Endodermal cell (in vitro differentiated cells): ENCODE results near the gene FKBP14. TPM values are rescaled to one million over a fixed set of nuclear protein-coding genes. Genes with fewer than 3 reads are reported as not detected.

Source experiments
- DNase-seq: peaks from one replicate; pipeline ENCODE4 v3.0.0-alpha.2; 2017
- H3K27ac ChIP-seq: 2 replicates; pipeline ENCODE4 v1.5.1; 2013; ENCODE audit warnings: mild to moderate bottlenecking, low read depth, low read length, moderate library complexity
- H3K27me3 ChIP-seq: 2 replicates; pipeline ENCODE4 v1.6.1; 2013; ENCODE audit warnings: mild to moderate bottlenecking, low read length, moderate library complexity; ENCODE audit not compliant: insufficient read depth, control insufficient read depth, poor library complexity, severe bottlenecking
- H3K36me3 ChIP-seq: 2 replicates; pipeline ENCODE4 v1.7.0; 2013; ENCODE audit warnings: mild to moderate bottlenecking, low read length, moderate library complexity; ENCODE audit not compliant: control insufficient read depth, insufficient read depth
- H3K4me1 ChIP-seq: one replicate; pipeline ENCODE4 v1.7.0; 2013; ENCODE audit warnings: low read length; ENCODE audit not compliant: control insufficient read depth, insufficient read depth
- H3K4me3 ChIP-seq: 2 replicates; pipeline ENCODE4 v1.5.1; 2013; ENCODE audit warnings: mild to moderate bottlenecking, low read length, moderate library complexity
- H3K9ac ChIP-seq: 2 replicates; pipeline ENCODE4 v1.6.1; 2013; ENCODE audit warnings: mild to moderate bottlenecking, low read length, moderate library complexity; ENCODE audit not compliant: poor library complexity, severe bottlenecking; ENCODE audit errors: extremely low read depth
- H3K9me3 ChIP-seq: 2 replicates; pipeline ENCODE4 v1.6.1; 2013; ENCODE audit warnings: mild to moderate bottlenecking, low read length, moderate library complexity; ENCODE audit not compliant: control insufficient read depth
- H3K27ac Mint-ChIP-seq: 2 replicates; pipeline ENCODE4 v1.8.0; 2020; ENCODE audit warnings: mixed read lengths
- H3K27me3 Mint-ChIP-seq: 2 replicates; pipeline ENCODE4 v1.8.0; 2021; ENCODE audit warnings: mild to moderate bottlenecking, mixed read lengths; ENCODE audit not compliant: insufficient read depth
- H3K36me3 Mint-ChIP-seq: 2 replicates; pipeline ENCODE4 v1.8.0; 2020; ENCODE audit warnings: low read depth, mixed read lengths
- H3K4me1 Mint-ChIP-seq: 2 replicates; pipeline ENCODE4 v1.8.0; 2020; ENCODE audit warnings: mixed read lengths
- H3K4me3 Mint-ChIP-seq: 2 replicates; pipeline ENCODE4 v1.8.0; 2020; ENCODE audit warnings: mild to moderate bottlenecking, moderate library complexity, mixed read lengths
- H3K9me3 Mint-ChIP-seq: 2 replicates; pipeline ENCODE4 v1.8.0; 2020; ENCODE audit warnings: mild to moderate bottlenecking, mixed read lengths
- CTCF ChIP-seq: fragments of 200-600 bp; sonication (generic); conservative IDR thresholded peaks from 2 replicates; pipeline ENCODE4 v1.5.0; 2021; ENCODE audit warnings: antibody characterized with exemption, mild to moderate bottlenecking
- WGBS, 2 experiments: methylation state at CpG; one replicate each; pipeline versions ENCODE4 v1.1.5 to v1.1.7; 2013; ENCODE audit warnings: missing lambda C conversion rate in 2 of 2, mixed read lengths in 1 of 2; ENCODE audit not compliant: insufficient coverage in 1 of 2, insufficient read length in 1 of 2; 5-methylcytosine and 5-hydroxymethylcytosine counted together
- total RNA-seq, 2 donors: library from RNA; stranded (reverse); fragmentation: NEBNext Ultra II Directional in 1 of 2; extraction: Animal tissue kit (Norgen Biotek cat#: 25700) in 1 of 2; gene quantifications; 2 replicates in 1 of 2; 3 replicates in 1 of 2; pipeline ENCODE4 v1.2.1, GENCODE V29; 2021

Gene FKBP14
- total RNA-seq, 2 donors from 2014 or later, result 15.1 to 24.8 TPM

GRCh38 chr7:30032310-30033125 lies 6.0 kb upstream of the FKBP14 start:
- Mint-ChIP-seq H3K9me3 (no peaks in the 10 kb centered on the region), H3K4me3 (no peak overlapping the region), H3K36me3 (peaks cover 13% of the 10 kb centered on the region), H3K27ac (no peak overlapping the region), H3K4me1 (peaks cover 13% of the 10 kb centered on the region), H3K27me3 (no peaks in the 10 kb centered on the region)
- H3K36me3 ChIP-seq, result peaks cover 22% of the 10 kb centered on the region
- H3K4me1 ChIP-seq, result peaks cover 2% of the 10 kb centered on the region
- no peak overlapping the region for H3K27ac ChIP-seq
- TF ChIP-seq CTCF, result no peak
- 81 to 90% methylated on average over 2 to 4 of the region's 4 CpGs for WGBS, 2 experiments
- H3K4me3 ChIP-seq, result no peak overlapping the region
- no peaks in the 10 kb centered on the region for H3K27me3 ChIP-seq
- DNase-seq, result no peak
- no peak overlapping the region for H3K9ac ChIP-seq
- no peaks in the 10 kb centered on the region for H3K9me3 ChIP-seq

GRCh38 chr7:30029696-30030095 lies 3.2 kb upstream of the FKBP14 start:
- Histone ChIP-seq H3K27me3 (no peaks in the 10 kb centered on the region), H3K36me3 (peaks cover 17% of the 10 kb centered on the region), H3K27ac (peak overlapping the region; percentile 91), H3K4me3 (peak overlapping the region; percentile 95), H3K4me1 (peaks cover 2% of the 10 kb centered on the region), H3K9ac (peak overlapping the region; percentile 86), H3K9me3 (no peaks in the 10 kb centered on the region)
- Mint-ChIP-seq H3K4me3 (no peak overlapping the region), H3K9me3 (no peaks in the 10 kb centered on the region), H3K4me1 (peaks cover 18% of the 10 kb centered on the region), H3K27me3 (no peaks in the 10 kb centered on the region), H3K36me3 (peaks cover 6% of the 10 kb centered on the region), H3K27ac (no peak overlapping the region)
- 20 to 30% methylated on average over 5 to 6 of the region's 6 CpGs for WGBS, 2 experiments
- peak; percentile 52 for DNase-seq
- TF ChIP-seq CTCF, result peak; percentile 48

GRCh38 chr7:30028749-30029635 lies 2.5 kb upstream of the FKBP14 start:
- Mint-ChIP-seq H3K27ac (peak overlapping the region; percentile 95), H3K4me3 (no peak overlapping the region), H3K9me3 (no peaks in the 10 kb centered on the region), H3K36me3 (peaks cover under 1% of the 10 kb centered on the region), H3K27me3 (no peaks in the 10 kb centered on the region), H3K4me1 (peaks cover 21% of the 10 kb centered on the region)
- H3K9me3 ChIP-seq, result no peaks in the 10 kb centered on the region
- WGBS, 2 experiments, result 0 to 1% methylated on average over 17 to 42 of the region's 42 CpGs
- TF ChIP-seq CTCF, result no peak
- DNase-seq, result peak; percentile 80
- no peaks in the 10 kb centered on the region for H3K27me3 ChIP-seq
- H3K36me3 ChIP-seq, result peaks cover 11% of the 10 kb centered on the region
- peak overlapping the region; percentile 91 for H3K27ac ChIP-seq
- H3K4me1 ChIP-seq, result peaks cover 2% of the 10 kb centered on the region
- peak overlapping the region; percentile 95 for H3K4me3 ChIP-seq
- peak overlapping the region; percentile 86 for H3K9ac ChIP-seq
